HUES48 (cell line): ENCODE results near the gene SLX4.

Experiments used
- H3K27ac ChIP-seq: one replicate; pipeline ENCODE4 v1.7.0; 2013; ENCODE audit warnings: low read depth, low read length, inconsistent platforms
- H3K27me3 ChIP-seq: 2 replicates; pipeline ENCODE4 v1.6.1; 2013; ENCODE audit warnings: mild to moderate bottlenecking, low read length; ENCODE audit not compliant: control insufficient read depth, insufficient read depth
- H3K36me3 ChIP-seq: 2 replicates; pipeline ENCODE4 v1.6.1; 2013; ENCODE audit warnings: low read length; ENCODE audit not compliant: control insufficient read depth, insufficient read depth
- H3K4me1 ChIP-seq: 2 replicates; pipeline ENCODE4 v1.6.1; 2013; ENCODE audit warnings: mild to moderate bottlenecking, low read length; ENCODE audit not compliant: control insufficient read depth, insufficient read depth
- H3K4me3 ChIP-seq: 2 replicates; pipeline ENCODE4 v1.5.1; 2013; ENCODE audit warnings: mild to moderate bottlenecking, low read depth, low read length
- H3K9ac ChIP-seq: 2 replicates; pipeline ENCODE4 v1.6.1; 2013; ENCODE audit warnings: mild to moderate bottlenecking, low read depth, low read length, moderate library complexity
- H3K9me3 ChIP-seq: 2 replicates; pipeline ENCODE4 v1.6.1; 2013; ENCODE audit warnings: low read length; ENCODE audit not compliant: control insufficient read depth, insufficient read depth

The SLX4 gene

DNA sequence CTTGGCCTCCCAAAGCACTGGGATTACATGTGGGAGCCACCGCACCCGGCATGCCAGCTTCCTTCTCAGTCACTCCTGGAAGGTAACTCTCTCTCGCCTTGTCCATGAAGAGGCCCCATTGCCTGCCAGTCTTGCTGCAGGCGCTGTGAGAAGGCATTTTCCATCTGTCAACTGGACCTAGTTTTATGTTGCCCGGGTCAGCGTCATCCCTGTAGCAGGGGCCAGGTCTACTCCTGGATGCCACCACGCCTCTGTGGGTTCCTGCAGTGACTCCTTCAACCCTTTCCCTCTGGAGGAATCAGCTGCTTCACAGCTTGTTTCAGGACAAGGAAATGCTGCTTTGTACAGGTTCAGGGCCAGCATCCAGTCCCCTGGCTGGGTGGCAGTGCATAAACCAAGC is 31.6 kb downstream of the SLX4 start:
- no peak overlapping the region for H3K27ac ChIP-seq
- no peak overlapping the region for H3K9ac ChIP-seq
- H3K4me1 ChIP-seq, result 0 out of 2 replicates have a peak, but pooled peaks cover 3% of the 10 kb centered on the region

DNA sequence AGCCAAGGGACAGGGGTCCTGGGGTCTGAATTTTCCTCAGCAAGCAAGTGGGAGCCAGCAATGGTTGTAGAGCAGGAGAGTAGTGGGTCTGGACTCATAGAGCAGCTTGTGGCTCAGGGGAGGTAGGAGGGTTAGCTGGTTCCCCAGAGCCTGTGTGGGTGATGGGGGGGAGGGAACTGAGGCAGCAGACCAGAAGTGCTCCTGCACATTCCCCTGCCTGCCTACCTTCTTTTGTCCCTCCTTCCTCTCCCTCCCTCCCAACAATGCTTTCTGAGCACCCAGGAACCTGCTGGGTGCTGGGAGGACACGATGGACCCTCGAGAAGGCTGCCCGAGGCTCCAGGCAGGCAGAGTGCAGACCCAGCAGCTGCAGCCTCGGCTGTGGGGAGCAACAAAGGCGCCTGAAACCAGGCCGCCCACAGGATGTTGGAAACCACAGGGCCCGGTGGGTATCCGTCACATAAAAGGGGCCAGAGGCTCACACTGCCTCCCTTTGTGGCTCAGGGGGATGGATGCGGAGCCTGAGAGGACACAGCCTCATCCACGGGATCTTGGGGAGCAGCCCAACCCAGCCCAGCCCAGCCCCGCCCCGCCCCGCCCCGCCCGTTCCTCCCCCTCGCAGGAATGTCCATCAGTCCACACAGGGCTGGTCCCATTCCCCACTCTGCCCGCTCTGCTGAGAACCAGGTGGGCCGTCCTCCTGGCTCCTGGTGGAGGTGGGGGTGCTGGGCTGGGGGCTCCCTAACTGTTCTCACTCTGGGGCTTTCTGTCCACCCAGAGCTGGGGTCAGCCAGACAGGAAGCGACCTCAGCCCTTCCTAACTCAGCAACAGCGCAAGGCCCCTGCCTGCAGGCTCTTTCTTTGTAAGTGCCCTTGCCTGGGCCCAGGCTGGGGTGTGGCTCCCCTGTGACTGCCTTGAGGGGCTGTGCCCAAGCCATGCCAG is 32.5 kb downstream of the SLX4 start:
- no peaks in the 10 kb centered on the region for H3K27me3 ChIP-seq
- no peaks in the 10 kb centered on the region for H3K9me3 ChIP-seq
- no peak overlapping the region for H3K9ac ChIP-seq
- H3K36me3 ChIP-seq, result peaks cover 16% of the 10 kb centered on the region
- H3K4me3 ChIP-seq, result no peak overlapping the region
- H3K4me1 ChIP-seq, result 0 out of 2 replicates have a peak, but pooled peaks cover 3% of the 10 kb centered on the region
- H3K27ac ChIP-seq, result no peak overlapping the region

More for the DNA sequence above, 31.6 kb downstream of the SLX4 start:
- Histone ChIP-seq H3K36me3 (peaks cover 21% of the 10 kb centered on the region), H3K4me3 (no peak overlapping the region), H3K27me3 (no peaks in the 10 kb centered on the region), H3K9me3 (no peaks in the 10 kb centered on the region)

DNA sequence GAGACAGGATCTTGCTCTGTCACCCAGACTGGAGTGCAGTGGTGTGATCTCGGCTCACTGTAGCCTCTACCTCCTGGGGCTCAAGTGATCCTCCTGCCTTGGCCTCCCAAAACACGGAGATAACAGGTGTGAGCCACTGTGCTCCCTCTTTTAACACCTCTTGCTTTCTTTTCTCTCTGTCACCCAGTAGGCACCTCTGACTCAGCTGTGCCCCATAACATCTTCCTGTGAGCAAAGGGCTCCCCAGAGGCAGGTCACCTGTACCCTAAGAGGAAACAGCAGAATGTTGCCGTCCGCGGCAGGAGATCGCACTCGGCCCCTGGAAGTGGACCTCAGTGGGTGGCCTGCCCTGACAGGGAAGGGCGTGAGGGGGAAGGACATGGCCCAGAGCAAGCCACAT is 33.3 kb downstream of the SLX4 start:
- Histone ChIP-seq H3K36me3 (peaks cover 8% of the 10 kb centered on the region; the same call in 1 of the 2 replicates), H3K27ac (no peak overlapping the region), H3K27me3 (no peaks in the 10 kb centered on the region), H3K9me3 (no peaks in the 10 kb centered on the region), H3K4me3 (no peak overlapping the region), H3K4me1 (0 out of 2 replicates have a peak, but pooled peaks cover 3% of the 10 kb centered on the region), H3K9ac (no peak overlapping the region)

DNA sequence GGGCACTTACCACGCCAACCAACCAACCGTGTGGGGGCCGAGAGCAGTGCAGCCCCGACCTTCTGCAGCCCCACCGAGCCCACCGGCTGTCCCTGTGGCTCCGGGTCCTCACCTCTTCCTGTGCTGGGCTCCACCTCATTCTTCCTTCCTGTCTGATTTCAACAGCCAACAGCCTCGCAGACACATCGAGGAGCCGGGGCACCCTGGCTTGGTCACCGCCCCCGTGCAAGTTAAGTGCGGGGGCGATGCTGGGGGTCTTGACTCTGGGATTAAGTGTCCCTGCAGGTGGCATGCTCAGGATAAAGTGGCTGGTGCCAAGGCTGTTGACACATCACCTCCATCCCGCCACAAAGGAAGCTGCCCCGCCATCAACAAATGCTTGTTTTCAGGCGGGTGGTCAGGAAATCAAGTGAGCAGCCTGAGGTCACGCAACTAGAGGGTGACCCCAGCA is 34.1 kb downstream of the SLX4 start, which contains the start of gene NLRC3:
TSS of gene NLRC3 (minus strand) at position 102 of the 451 bp plus-strand sequence. CDS start 12,367 bp downstream, outside the sequence.
- Histone ChIP-seq H3K9me3 (no peaks in the 10 kb centered on the region), H3K9ac (no peak within 1 kb of the TSS), H3K4me1 (0 out of 2 replicates have a peak, but pooled peaks cover 3% of the 10 kb centered on the region), H3K27me3 (no peaks in the 10 kb centered on the region), H3K36me3 (peaks cover under 1% of the 10 kb centered on the region; the same call in 1 of the 2 replicates), H3K27ac (no peak within 1 kb of the TSS), H3K4me3 (no peak within 1 kb of the TSS)

DNA sequence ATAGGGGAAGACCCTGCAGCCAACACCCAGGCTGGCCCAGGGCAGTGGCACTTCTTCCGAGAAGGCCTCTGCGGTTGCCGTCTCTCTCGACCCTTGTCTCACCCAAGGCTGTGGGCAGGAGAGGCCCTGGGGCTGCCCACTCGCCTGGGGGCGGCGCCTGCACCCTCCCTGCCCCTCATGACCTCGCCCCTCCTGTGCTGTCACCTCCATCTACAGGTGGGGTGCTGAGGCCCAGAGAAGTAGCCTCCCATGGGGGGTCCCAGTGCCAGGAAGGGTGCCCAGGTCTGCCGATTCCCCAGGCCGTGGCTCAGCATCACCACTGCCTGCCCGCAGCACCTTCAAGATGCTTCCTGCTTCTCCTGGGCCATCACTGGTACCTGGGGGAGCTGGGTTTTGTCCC is 35.2 kb downstream of the SLX4 start:
- H3K9ac ChIP-seq, result no peak overlapping the region
- no peaks in the 10 kb centered on the region for H3K27me3 ChIP-seq
- no peak overlapping the region for H3K4me3 ChIP-seq
- 0 out of 2 replicates have a peak, but pooled peaks cover 3% of the 10 kb centered on the region for H3K4me1 ChIP-seq
- H3K9me3 ChIP-seq, result no peaks in the 10 kb centered on the region
- no peaks in the 10 kb centered on the region for H3K36me3 ChIP-seq
- H3K27ac ChIP-seq, result no peak overlapping the region

DNA sequence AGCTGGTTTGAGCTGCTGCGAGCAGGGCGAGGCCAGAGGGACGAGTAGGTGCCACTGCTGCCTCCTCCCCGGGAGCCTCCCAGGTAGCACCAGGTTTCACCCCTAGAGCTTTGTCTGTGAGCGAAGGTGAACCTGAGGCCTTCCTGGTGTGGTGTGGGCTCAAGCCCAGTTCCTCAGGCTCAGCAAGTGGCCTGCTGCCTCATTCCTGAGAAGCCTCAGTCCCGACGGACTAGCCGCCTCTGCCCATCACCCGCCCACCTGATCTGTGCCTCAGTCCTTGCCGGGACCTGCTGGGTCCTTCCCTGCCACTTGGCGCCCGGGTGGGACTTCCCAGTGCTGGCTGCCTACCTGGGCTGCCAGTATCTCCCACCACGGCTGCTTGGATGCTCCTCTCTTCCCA is 35.9 kb downstream of the SLX4 start:
- 0 out of 2 replicates have a peak, but pooled peaks cover 3% of the 10 kb centered on the region for H3K4me1 ChIP-seq
- H3K27me3 ChIP-seq, result no peaks in the 10 kb centered on the region
- no peak overlapping the region for H3K4me3 ChIP-seq
- H3K9me3 ChIP-seq, result no peaks in the 10 kb centered on the region
- H3K36me3 ChIP-seq, result no peaks in the 10 kb centered on the region
- no peak overlapping the region for H3K9ac ChIP-seq
- no peak overlapping the region for H3K27ac ChIP-seq

DNA sequence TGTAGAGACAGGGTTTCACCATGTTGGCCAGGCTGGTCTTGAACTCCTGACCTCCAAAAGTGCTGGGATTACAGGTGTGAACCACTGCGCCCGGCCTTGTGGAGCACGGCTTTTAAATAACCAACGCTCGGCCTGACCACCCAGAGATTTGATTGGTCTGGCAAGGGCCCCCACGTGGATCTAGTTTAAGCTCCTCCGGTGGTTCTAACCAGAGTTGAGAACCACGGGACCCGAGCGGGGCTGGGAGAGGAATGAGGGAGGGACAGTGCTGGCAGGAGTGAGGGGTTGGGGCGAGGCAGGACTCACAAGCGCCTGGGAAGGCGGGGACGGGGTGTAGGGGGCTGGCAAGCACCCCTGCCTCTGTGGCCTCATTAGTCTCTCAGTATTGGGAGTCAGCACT is 37.2 kb downstream of the SLX4 start:
- H3K36me3 ChIP-seq, result no peaks in the 10 kb centered on the region

DNA sequence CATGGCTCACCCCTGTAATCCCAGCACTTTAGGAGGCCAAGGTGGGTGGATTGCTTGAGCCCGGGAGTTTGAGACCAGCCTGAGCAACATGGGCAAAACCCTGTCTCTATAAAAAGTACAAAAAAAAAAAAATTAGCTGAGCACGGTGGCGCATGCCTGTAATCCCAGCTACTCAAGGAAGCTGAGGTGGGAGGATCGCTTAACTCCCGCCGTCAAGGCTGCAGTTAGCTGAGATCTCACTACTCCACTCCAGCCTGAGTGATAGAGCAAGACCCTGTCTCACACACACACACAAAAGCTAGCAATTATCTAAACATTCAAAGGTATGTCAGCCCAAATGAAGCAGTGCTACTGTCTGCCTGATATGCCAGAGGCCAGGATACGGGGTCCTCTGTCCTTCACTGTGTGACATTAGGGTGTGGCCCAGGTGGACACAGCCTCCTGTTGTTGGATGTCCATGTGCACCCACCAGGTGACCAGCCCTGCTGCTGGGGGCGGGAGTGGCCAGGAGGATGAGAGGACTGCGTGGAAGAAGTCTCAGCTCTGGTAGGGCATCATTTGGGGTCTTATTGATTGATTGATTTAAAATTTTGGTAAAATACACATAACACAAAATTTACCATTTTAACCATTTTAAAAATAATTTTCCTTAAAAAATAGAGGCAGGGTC is 38.1 kb downstream of the SLX4 start:
- no peaks in the 10 kb centered on the region for H3K9me3 ChIP-seq
- no peak overlapping the region for H3K27ac ChIP-seq
- no peaks in the 10 kb centered on the region for H3K36me3 ChIP-seq
- no peak overlapping the region for H3K9ac ChIP-seq
- H3K4me1 ChIP-seq, result no peaks in the 10 kb centered on the region
- no peaks in the 10 kb centered on the region for H3K27me3 ChIP-seq
- no peak overlapping the region for H3K4me3 ChIP-seq

More for the DNA sequence above, 37.2 kb downstream of the SLX4 start:
- Histone ChIP-seq H3K4me3 (no peak overlapping the region), H3K9ac (no peak overlapping the region), H3K9me3 (no peaks in the 10 kb centered on the region), H3K4me1 (0 out of 2 replicates have a peak, but pooled peaks cover 3% of the 10 kb centered on the region), H3K27ac (no peak overlapping the region), H3K27me3 (no peaks in the 10 kb centered on the region)

DNA sequence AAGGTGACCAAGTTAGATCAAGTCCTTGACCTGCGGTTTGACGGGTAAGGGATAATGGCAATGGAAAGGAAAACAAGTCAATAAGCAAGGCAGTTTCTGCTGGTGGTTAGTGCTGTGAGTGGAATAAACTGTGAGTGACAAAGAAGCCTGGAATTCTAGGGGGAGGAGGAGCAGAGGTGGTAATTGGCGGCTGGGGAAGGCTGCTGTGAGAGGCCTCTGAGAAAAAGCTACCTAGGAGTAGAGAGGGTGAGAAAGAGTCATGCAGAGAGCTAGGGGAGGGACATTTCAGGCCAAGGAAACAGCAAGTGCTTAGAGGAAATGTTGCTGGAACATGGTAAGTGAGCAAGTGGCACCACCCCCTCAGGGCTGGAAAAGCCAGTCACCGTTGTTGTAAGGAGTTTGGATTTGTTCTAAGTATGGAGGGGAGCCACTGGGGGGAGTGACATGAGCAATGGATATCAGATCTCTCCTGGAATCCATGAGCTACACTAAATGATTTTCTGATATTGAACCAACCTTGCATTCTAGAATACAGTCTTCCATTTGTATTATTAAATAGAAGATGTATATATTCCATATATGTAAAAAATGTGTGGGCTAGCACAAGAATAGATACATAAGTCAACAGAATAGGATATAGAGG is 40.9 kb downstream of the SLX4 start:
- Histone ChIP-seq H3K27ac (peak overlapping the region; percentile 65), H3K36me3 (no peaks in the 10 kb centered on the region), H3K27me3 (no peaks in the 10 kb centered on the region), H3K9me3 (no peaks in the 10 kb centered on the region), H3K9ac (no peak overlapping the region), H3K4me3 (no peak overlapping the region), H3K4me1 (peaks cover 3% of the 10 kb centered on the region; the same call in 1 of the 2 replicates)

DNA sequence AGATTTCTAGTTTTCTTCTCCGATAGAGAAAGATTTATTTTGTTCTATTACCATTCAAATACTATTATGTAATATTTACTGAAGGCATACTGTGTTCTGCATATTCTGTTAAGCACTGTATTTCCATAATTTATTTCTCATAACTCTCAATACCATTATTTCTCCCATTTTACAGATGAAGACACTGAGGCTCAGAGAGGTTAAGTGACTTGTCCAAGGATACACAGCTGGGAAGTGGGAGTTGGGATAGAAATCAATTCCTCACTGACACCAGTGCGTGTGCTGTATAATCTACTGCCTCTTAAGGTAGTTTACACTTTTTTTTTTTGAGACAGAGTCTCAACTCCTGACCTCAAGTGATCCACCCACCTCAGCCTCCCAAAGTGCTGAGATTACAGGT is 41.6 kb downstream of the SLX4 start:
- Histone ChIP-seq H3K9me3 (no peaks in the 10 kb centered on the region), H3K9ac (no peak overlapping the region), H3K27ac (peak overlapping the region; percentile 65), H3K4me3 (no peak overlapping the region), H3K4me1 (peaks cover 3% of the 10 kb centered on the region; the same call in 1 of the 2 replicates), H3K27me3 (no peaks in the 10 kb centered on the region), H3K36me3 (no peaks in the 10 kb centered on the region)
